Gastroesophageal sphincter (tissue), 4 donors: ENCODE data around the gene SETD7. TPM values are rescaled to one million over a fixed set of nuclear protein-coding genes. Genes with fewer than 3 reads are reported as not detected.
A peak's percentile ranks its signal among the peaks of the same experiment; 100 is the strongest.

Experiments used
- ATAC-seq: fragments of 150-250 bp; one replicate; pipeline ENCODE4 v1.9.1; 2016; ENCODE audit warnings: mild to moderate bottlenecking, moderate library complexity
- H3K27ac ChIP-seq, 4 donors: fragments of 200-600 bp; sonication (generic) in 3 of 4; 1 replicate in 3 of 4; 2 replicates in 1 of 4; pipeline ENCODE4 v1.5.1; 2016 to 2019
- H3K27me3 ChIP-seq: fragments of 200-600 bp; sonication (generic); one replicate; pipeline ENCODE4 v1.5.1; 2019
- H3K36me3 ChIP-seq, 2 donors: fragments of 200-600 bp; sonication (generic); one replicate each; pipeline ENCODE4 v1.5.1; 2019; ENCODE audit warnings: control low read depth in 1 of 2
- H3K4me1 ChIP-seq, 3 donors: fragments of 200-600 bp; sonication (generic); 1 replicate in 2 of 3; 2 replicates in 1 of 3; pipeline ENCODE4 v1.5.1; 2016 to 2019; ENCODE audit warnings: control low read depth in 2 of 3
- H3K4me3 ChIP-seq, 2 donors: fragments of 200-600 bp; sonication (generic); one replicate each; pipeline ENCODE4 v1.5.1; 2019; ENCODE audit warnings: mild to moderate bottlenecking in 1 of 2, moderate library complexity in 1 of 2
- H3K9me3 ChIP-seq, 3 donors: fragments of 200-600 bp; sonication (generic); one replicate each; pipeline ENCODE4 v1.5.1; 2017 to 2019; ENCODE audit warnings: control low read depth in 2 of 3
- EP300 ChIP-seq: sonication (generic); formaldehyde crosslinking; IDR thresholded peaks from one replicate; pipeline ENCODE4 v1.6.1; 2017; ENCODE audit warnings: antibody characterized with exemption, mild to moderate bottlenecking
- POLR2A ChIP-seq, 2 donors: fragments of 450-650 bp; IDR thresholded peaks; one replicate each; pipeline ENCODE4 v1.6.1; 2017; ENCODE audit warnings: antibody characterized with exemption in 2 of 2, mild to moderate bottlenecking in 2 of 2, moderate library complexity in 1 of 2
- POLR2AphosphoS5 ChIP-seq: sonication (generic); formaldehyde crosslinking; IDR thresholded peaks from one replicate; pipeline ENCODE4 v1.6.1; 2017; ENCODE audit warnings: antibody characterized with exemption
- WGBS, 2 donors: methylation state at CpG; one replicate each; pipeline ENCODE4 v1.1.5; 2018; ENCODE audit warnings: low coverage in 1 of 2; 5-methylcytosine and 5-hydroxymethylcytosine counted together
- total RNA-seq, 4 donors: library from RNA; depleted of rRNA; stranded (reverse); fragments of >200 nt; gene quantifications; one replicate each; pipeline ENCODE4 v1.1.0, GENCODE V29; 2016
- TF ChIP-seq, protein P1 (sequence below), 4 experiments: fragments of 200-600 bp in 2 of 4; fragments of 450-650 bp in 2 of 4; sonication (generic) in 1 of 4; IDR thresholded peaks; one replicate each; pipeline ENCODE4 v1.5.1; 2017 to 2019; ENCODE audit warnings: antibody characterized with exemption in 4 of 4, mild to moderate bottlenecking in 2 of 4, moderate library complexity in 2 of 4

Gene SETD7
- total RNA-seq, 4 donors from 2014 or later = 72.7 to 92.2 (median 88.3) TPM

DNA sequence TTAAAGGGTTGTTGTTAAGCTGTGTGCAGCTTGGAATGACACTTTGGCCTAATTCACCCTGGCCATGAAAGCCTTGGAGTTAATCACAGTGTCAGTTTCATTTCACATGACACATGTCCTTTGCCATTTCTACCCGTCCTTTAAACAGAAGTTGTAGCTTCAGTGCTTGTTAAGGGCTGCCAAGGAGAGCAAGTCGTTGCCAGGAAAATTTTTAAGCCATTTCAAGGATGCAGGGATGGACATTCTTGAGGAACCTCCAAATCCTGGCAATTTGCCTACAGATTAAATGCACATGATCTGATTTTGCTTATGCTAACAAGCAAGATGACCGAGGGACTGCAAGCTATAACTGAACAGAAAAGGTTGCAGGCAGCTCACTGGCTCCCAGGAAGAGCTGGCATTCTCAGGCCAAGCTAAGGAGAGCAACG lies 40.5 kb downstream of the SETD7 start:
- no peak for ATAC-seq
- 19 to 21% methylated on average over 3 to 4 of the region's 4 CpGs for WGBS, 2 donors
- Histone ChIP-seq H3K4me1 (peaks cover 0 to 8% (median 3%) of the 10 kb centered on the region in 3 donors), H3K9me3 (no peaks in the 10 kb centered on the region), H3K27me3 (no peaks in the 10 kb centered on the region), H3K27ac (peak overlapping the region in 1 of 4 donors; percentile 4), H3K4me3 (no peak overlapping the region), H3K36me3 (peaks cover 0 to 95% of the 10 kb centered on the region in 2 donors)
- TF ChIP-seq EP300 (no peak), POLR2A (IDR thresholded peaks at IDR 0.05) (no peak), POLR2AphosphoS5 (no peak)
- TF ChIP-seq, protein P1, sequence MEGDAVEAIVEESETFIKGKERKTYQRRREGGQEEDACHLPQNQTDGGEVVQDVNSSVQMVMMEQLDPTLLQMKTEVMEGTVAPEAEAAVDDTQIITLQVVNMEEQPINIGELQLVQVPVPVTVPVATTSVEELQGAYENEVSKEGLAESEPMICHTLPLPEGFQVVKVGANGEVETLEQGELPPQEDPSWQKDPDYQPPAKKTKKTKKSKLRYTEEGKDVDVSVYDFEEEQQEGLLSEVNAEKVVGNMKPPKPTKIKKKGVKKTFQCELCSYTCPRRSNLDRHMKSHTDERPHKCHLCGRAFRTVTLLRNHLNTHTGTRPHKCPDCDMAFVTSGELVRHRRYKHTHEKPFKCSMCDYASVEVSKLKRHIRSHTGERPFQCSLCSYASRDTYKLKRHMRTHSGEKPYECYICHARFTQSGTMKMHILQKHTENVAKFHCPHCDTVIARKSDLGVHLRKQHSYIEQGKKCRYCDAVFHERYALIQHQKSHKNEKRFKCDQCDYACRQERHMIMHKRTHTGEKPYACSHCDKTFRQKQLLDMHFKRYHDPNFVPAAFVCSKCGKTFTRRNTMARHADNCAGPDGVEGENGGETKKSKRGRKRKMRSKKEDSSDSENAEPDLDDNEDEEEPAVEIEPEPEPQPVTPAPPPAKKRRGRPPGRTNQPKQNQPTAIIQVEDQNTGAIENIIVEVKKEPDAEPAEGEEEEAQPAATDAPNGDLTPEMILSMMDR (IDR thresholded peaks at IDR 0.05) = no peak

DNA sequence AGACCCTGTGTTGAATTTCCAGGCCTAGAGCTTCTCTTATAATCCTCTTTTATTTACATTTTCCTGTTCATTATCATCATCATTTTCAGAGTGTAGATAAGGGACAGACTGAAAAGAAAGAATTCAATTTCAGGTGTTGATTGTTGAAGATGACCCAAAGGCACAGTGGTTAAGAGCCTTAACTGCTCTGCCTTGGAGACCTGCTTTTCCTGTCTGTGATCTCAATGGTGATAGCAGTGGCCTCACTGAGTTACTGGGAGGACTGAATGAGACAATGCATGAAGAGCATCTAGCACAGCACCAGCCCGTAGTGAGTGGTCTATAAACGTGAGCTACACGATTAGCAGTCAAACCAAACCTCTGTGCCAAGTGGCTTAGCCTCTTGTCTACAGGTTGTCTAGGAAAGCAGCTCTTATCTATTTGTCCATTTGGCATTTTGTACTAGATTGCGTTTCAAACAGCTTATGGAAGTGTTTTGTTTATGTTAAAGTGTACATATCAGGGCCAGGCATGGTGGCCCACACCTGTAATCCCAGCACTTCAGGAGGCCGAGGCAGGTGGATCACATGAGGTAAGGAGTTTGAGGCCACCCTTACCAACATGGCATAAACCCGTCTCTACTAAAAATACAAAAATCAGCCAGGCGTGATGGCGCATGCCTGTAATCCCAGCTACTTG lies 41.5 kb downstream of the SETD7 start:
- Histone ChIP-seq H3K27me3 (no peaks in the 10 kb centered on the region), H3K4me3 (no peak overlapping the region), H3K36me3 (peaks cover 0 to 95% of the 10 kb centered on the region in 2 donors), H3K4me1 (peaks cover 0 to 8% (median 3%) of the 10 kb centered on the region in 3 donors), H3K9me3 (no peaks in the 10 kb centered on the region), H3K27ac (no peak overlapping the region)
- WGBS, 2 donors = 78 to 80% methylated on average over 2 to 4 of the region's 8 CpGs
- ATAC-seq = no peak
- TF ChIP-seq EP300 (no peak), POLR2AphosphoS5 (no peak), POLR2A (IDR thresholded peaks at IDR 0.05) (no peak)
- TF ChIP-seq, protein P1 (IDR thresholded peaks at IDR 0.05) = no peak

DNA sequence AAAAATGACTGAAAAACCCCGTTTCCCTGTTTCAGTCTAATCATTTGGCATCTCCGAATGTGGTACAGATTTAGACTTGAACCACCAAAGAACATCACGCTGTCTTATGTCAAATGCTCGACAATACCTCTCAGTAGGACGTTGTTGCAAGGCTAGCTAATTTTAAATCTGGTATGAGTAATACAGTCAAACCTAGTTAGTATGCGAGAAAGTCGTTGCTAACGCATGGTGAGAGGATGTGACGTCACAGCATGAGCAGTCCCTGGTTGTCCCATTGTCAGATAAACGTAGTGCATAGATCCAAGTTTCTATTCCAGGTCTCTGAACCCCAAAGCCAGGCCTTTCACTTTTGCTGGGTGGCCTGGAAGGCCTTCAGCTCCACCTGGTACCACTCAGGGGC lies 44.7 kb downstream of the SETD7 start:
- H3K4me1 ChIP-seq = peaks cover 0 to 8% (median 3%) of the 10 kb centered on the region in 3 donors
- H3K27me3 ChIP-seq = no peaks in the 10 kb centered on the region
- no peak overlapping the region for H3K27ac ChIP-seq
- H3K9me3 ChIP-seq = no peaks in the 10 kb centered on the region
- TF ChIP-seq, protein P1 (IDR thresholded peaks at IDR 0.05) = no peak
- 80 to 93% methylated on average over 9 to 10 of the region's 10 CpGs for WGBS, 2 donors
- ATAC-seq = no peak
- H3K4me3 ChIP-seq = no peak overlapping the region
- H3K36me3 ChIP-seq = peaks cover 0 to 90% of the 10 kb centered on the region in 2 donors

DNA sequence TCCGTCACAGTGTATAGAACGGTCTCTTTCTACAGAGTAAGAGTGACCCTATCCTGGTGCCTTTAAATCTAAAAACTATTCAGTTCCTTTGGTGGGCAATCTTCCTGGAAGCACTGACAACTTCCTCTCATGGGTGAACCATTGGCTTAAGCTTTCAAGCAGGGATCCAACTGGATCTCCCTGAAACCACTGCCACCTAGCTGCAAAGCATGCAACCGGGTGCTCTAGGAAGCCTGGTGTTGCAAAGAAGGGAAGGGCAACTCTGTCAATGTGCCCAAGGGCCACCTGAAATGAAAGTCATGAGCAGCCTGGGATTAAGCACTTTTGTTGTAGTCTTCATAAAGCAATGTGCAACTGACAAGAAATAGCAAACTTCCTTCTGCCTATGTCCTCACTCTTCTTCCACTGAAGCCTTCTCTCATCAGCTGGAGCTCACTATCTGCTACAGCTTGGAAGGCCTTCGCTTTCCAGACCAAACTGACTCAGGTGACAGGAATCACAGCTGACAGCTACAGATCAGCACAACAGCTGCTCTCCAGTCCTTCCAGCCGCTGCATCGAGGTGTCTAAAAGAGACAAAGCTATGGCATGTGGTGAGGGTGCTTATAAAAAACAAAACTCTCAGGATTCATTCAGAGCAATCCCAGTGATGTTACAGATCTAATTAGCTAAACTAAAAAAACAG lies 46.1 kb downstream of the SETD7 start:
- Histone ChIP-seq H3K4me1 (no peaks in the 10 kb centered on the region), H3K9me3 (no peaks in the 10 kb centered on the region), H3K36me3 (peaks cover 0 to 86% of the 10 kb centered on the region in 2 donors), H3K27me3 (no peaks in the 10 kb centered on the region), H3K27ac (no peak overlapping the region), H3K4me3 (no peak overlapping the region)
- 84 to 100% methylated on average over 4 to 6 of the region's 6 CpGs for WGBS, 2 donors
- TF ChIP-seq POLR2AphosphoS5 = no peak
- TF ChIP-seq, protein P1 (IDR thresholded peaks at IDR 0.05) = peak in 1 of 4 experiments; percentile 34
- no peak for ATAC-seq
